ENCODE results near the gene SCN5A.

Gene SCN5A

DNA sequence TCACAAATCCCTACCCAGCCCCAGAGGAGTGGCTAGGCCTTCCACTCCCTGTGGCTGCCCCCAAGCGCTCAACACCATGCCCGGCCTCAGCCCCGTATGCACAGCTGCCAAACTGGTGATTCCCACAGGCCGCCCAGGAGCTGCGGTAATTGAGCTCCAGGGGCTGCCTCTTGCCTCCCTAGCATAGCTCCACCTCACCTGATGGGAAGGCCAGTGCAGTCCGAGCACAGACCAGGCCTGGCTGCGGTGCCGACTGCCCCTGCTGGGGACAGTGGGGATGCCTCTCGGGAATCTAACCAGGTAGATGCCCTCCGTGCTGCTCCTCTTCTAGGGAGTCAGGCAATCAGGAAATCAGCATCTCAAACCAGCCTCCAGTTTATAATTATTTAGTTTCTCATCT is 25.9 kb downstream of the SCN5A start:
- peak; percentile 86 for DNase-seq (ENCODE audit: low read depth, low spot score)

- no peak for DNase-seq (ENCODE audit: low read depth, low spot score)
Observed at GRCh38 chr3:38622336-38622735, 27.2 kb downstream of the SCN5A start.

DNA sequence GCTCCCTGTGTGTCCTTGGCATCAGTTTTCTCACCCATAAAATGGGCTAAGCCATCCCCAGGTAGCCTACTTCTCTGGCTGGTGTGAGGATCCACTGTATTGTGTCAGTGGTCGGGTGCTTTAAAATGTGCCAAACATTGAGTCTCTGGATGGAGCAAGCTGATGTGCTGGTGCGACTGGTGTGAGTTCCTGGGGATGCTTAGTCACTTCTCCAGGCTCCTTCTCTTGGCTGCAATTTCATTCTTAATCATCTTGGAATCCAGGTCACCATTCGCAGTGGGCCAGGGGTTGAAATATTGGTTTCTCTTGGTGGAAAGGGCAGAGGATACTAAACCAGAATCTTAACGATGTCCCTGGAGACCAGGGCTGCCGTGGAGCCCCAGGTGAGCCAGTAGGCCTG is 29.3 kb downstream of the SCN5A start:
- no peak for DNase-seq (ENCODE audit: low read depth, low spot score)

GRCh38 chr3:38618343-38618742 is 31.1 kb downstream of the SCN5A start:
- no peak for DNase-seq (ENCODE audit: low read depth, low spot score)

DNA sequence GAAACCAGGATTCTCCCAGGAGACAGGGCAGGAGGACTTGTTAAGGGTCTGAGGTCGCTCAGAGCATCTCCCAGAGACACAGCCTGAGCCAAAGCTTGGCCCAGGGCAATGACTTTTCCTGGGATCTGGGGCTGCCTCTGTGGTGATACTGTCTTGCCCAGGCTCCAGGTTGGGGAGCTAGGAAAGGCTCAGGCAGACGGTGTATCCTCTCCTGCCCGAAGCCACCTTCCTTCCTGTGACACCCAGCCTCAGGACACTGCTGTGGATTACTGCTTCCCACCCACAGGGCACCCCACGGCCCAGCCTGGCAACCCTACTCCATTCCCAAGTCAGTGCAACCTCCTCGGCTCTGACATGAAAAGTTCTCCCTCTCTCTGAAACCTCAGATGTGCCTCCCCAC is 31.9 kb downstream of the SCN5A start:
- no peak for DNase-seq (ENCODE audit: low read depth, low spot score)

DNA sequence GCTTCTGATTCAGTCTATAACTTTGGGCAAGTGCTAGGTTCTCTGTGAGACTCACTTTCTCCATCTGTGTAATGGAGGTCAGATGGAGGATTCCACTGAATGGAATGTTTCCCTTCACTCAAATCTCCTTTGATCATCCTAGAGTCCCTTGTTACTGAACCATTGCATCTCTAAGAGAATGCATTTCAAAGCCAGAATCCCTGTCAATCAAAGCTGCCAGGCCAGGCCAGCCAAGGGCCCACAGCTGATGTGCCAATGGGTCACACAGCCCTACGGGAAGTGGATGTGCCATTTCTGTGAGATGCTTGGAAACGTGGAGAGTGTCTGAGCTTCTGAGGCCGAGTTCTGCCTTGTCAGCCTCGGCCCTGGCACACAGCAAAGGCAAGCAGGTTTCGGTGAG is 32.4 kb downstream of the SCN5A start:
- DNase-seq (ENCODE audit: low read depth, low spot score) = peak; percentile 28

DNA sequence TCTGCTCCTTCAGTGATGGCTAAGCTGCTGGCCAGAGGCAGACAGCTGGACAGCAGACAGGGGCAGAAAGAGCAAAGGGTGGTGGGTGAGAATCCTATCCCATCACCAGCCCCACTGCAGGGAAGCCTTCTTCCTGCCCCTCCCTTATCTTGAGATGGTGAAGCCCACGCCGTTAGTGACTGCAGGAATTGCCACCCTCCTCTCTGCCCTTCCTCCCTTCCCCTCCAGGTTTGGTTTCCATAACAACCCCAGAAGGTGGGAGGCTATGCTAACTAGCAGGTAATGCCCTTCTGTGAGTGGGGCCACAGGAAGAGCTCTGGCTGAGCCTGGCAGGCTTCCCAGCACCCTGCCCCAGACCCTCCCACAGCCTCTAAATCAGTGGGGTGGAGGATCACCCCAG is 32.8 kb downstream of the SCN5A start:
- DNase-seq (ENCODE audit: low read depth, low spot score) = peak; percentile 8

- DNase-seq (ENCODE audit: low read depth, low spot score) = no peak
Observed at GRCh38 chr3:38616111-38616510, 33.4 kb downstream of the SCN5A start.

DNA sequence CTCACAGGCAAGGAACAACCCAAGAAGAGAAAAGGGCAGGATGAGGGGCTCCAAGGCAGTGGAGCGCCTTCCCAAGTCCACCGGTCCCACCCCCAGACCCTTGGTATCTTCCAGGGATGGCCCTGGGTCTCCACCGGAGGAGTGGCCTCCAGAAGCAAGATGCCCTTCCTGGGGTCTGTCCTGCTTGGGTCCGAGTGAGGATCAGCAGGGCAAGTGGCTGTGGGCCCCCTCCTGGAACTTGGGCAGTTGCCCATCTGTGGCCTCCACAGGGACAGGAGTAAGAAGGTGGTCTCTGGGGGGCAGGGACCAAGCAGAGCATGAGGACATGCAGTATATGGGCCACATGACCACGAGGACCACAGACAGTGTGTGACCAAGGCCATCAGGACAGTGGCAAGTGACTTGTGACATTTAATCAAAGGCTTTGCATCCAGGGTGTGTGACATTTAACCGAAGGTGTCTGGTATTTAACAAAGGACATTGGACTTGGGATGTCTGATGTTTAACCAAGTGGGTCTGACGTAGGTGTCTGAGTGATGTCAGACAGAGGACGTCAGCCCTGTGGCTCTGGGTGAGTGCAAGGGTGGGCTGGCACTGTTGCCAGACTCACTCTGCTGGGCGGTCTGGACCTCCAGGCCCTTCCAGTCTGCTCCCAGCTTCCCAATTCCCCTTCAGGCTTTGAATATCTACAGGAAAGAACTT is 34.7 kb downstream of the SCN5A start:
- DNase-seq (ENCODE audit: low read depth, low spot score) = no peak

DNA sequence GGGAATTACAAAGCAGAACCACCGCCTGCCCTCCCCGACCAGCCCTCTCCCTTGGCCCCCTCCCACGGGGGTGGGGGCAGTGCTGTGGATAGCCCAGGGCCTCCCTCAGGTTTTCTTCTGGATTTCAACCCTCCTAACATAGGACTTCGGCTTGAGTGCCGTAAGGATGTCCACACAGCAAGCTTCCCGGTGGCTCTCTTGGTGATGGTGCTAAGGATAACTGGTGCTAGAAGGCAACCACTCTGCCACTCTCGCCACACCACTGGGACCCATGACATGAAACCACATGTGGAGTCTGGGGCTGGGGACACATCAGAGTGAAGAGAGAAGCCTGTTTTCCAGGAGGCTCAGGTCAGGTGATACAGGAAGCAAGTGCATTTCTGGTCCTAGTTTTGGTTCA is 35.4 kb downstream of the SCN5A start:
- DNase-seq (ENCODE audit: low read depth, low spot score) = no peak

- no peak for DNase-seq (ENCODE audit: low read depth, low spot score)
Observed at GRCh38 chr3:38613426-38613825, 36.1 kb downstream of the SCN5A start.

DNA sequence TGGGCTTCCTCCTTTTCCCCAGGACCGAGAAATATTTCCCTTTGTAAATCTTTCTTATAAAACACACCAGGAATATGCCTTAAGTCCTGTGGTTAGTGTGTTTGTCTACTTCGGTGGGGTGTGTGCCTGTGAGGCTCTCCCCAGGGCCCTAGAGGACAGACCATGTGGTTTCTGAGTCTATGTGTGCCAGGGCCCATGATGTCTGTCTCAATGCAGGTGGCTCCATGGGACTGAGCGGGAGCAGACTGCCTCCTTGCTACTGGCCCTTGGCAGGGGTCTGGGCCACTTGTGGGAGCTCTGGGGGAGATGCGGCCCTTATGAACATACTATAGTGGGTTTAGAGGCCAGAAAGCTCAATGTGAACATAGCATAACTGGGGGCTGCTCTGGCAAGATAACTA is 37.6 kb downstream of the SCN5A start:
- no peak for DNase-seq (ENCODE audit: low read depth, low spot score)

DNA sequence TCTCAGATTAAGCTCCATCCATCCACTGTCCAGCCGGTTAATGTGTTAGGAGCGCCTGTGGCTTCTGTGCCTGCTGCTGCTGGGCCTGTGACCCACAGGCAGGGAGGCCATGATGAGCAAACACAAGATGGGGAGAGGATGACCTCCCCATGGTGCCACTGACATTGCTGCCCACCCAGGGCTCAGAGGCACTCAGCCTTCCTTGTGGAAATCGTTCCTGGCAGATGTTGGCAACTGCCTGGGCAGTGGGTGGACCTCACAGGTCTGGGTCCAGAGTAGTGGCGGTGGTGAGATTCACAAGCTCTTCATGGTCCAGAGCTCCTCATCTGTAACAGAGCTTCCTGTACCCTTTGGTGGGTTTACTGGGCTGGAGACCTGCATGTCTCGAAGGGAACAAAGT is 38.6 kb downstream of the SCN5A start:
- DNase-seq (ENCODE audit: low read depth, low spot score) = no peak

DNA sequence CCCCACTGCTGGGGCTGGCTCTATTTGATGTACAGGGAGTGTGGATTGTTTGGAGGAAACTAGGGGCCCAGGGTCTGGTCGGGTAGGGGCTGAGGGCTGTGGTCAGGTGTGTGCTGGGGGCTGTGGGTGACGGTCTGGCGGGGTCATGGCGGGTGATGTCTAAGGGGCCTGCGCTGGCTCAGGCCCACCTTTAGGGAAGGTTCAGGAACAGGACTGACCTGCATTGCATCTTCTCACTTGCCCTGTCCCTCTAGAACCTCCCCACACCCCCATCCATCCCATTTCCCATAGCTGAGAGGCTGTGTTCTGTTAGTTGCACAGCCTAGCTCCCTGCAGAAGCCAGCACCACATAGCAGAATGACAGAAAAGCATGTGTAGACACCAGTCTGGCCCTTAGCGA is 39.1 kb downstream of the SCN5A start:
- no peak for DNase-seq (ENCODE audit: low read depth, low spot score)

GRCh38 chr3:38609386-38610111 is 39.9 kb downstream of the SCN5A start:
- no peak for DNase-seq (ENCODE audit: low read depth, low spot score)

- DNase-seq (ENCODE audit: low read depth, low spot score) = no peak
Observed at GRCh38 chr3:38608961-38609360, 40.5 kb downstream of the SCN5A start.

DNA sequence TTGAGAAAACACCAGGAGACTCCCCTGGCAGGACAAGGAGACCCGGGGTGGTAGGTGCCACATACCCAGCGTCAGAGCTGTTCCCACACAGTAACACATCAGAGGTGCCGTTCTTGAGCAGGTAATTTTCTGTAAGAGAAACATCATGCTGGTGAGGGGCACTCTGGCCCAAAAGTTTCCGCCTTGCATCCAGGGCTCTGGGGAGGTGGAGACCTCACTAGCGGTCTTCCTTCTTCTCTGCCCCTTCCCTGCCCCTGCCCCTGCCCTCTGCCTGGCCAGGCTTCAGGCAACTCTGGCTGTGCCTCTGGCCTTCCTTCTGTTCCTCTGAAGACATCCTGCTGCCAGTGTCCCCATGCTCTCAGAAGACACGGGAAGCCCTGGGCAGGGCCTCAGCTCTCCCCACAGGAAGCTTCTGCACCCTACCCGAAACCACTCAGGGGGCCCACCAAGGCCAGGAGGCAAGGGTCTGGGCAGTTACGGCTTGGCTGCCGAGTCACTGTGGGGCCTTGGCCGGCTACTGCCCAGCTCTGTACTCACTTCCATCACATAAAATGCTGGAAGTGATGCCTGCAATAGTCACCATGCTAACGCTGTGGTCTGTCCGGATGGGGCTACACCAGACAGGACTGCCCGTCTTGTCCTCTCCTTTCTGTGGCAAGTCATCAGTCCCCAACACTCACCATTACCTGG is 41.3 kb downstream of the SCN5A start:
- DNase-seq (ENCODE audit: low read depth, low spot score) = no peak

GRCh38 chr3:38606561-38606960 is 42.9 kb downstream of the SCN5A start:
- no peak for DNase-seq (ENCODE audit: low read depth, low spot score)

GRCh38 chr3:38605981-38606380 is 43.5 kb downstream of the SCN5A start:
- no peak for DNase-seq (ENCODE audit: low read depth, low spot score)

DNA sequence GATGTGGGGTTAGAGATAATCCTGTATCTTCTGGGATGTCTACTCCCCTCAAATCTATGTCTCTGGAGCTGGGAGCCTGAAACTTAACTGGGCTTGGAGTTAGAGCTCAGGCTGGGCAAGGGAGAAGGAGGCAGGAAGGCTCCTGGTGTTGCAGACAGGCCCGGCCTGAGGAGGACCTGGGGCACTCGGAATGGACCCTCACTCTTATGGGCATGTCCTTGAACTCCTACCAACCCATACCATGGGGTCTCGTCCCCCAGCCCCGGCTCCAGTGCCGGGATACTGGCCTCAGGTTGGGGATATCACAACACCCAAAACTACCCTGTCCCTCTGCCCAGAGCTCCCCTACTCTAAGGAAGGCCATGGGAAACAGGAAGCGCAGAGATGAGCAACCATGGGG is 45.2 kb downstream of the SCN5A start:
- no peak for DNase-seq (ENCODE audit: low read depth, low spot score)

DNA sequence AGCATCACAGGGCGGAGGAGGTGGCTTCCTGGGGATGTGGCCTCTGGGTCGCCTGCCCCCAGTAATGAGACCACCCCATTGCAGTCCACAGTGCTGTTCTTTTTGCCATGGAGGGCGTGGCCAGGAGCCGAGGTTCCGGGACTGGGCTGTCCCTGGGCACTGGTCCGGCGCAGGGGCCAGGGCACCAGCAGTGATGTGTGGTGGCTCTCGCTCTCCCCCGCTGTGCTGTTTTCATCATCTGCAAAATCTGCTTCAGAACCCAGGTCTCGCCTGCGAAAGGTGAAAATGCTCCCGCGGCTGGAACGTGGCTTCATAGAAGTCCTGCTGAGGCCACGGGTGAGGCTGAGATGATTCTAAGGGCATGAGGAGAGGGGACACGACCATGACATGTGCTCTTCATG is 45.8 kb downstream of the SCN5A start:
- no peak for DNase-seq (ENCODE audit: low read depth, low spot score)

DNA sequence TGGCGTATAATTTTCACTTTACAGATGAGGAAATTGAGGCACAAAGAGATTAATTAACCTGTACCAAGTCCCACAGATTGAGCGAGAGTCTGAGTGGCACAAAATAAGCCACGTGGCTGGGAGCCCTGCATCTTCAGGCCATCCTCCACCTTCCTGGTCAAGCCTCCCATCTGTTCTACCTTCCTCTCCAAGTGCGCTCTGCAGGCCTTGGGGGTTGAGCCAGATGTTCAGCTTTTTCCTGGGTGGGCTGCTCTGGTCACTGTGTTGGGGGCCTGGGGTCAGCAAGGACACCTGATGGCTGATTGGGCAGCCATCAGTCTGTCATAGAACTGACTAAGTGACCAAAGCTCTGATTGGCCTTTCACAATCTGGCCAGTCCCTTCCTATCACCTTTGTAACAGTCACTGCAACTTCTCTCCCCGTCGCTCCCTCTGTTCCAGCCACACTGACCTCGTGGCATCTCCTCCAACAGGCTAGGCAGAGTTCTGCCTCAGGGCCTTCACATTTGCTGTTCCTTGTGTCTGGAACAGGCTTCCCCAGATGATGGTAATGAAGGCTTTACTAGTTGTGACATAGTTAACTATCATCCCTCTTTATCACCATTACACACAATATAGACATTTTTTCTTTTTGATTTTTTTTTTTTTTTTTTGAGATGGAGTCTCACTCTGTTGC is 46.8 kb downstream of the SCN5A start:
- DNase-seq (ENCODE audit: low read depth, low spot score) = no peak

Data from ELF-1 (cell line).